ENCODE data around the gene GBGT1. TPM values are rescaled to one million over a fixed set of nuclear protein-coding genes. Genes with fewer than 3 reads are reported as not detected.

The GBGT1 gene
- polyA plus RNA-seq, 1 of the 3 experiments (the other 2 are of a cell fraction): 0.51 TPM

DNA sequence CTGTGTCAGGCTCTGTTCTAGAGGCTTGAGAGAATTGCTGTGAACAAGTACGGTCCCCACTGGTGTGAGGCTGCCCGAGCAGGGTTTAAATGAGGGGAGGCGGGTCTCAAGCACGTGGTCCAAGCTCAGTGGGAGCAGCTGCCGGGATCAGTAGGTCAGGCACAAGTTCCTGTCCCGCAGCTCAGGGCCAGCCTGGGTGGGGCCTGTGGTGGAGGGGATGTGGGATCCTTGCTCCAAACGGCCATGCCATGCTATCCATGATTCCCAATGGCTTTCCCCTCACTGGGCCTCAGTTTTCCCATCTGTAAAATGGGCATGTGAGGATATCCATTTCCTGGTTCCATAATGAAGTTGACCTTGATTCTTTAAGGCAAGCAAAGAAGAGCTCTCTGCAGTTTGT, 28.3 kb upstream of the GBGT1 start:
- Histone ChIP-seq H3K4me2 (no peak overlapping the region), H3K79me2 (ENCODE audit: insufficient read depth) (no peaks in the 10 kb centered on the region), H3K36me3 (replicated peaks in 1 of 2; ENCODE audit: control insufficient read depth in 1 of 2, insufficient read depth in 2 of 2, low read length in 1 of 2) (no peaks in the 10 kb centered on the region), H2AFZ (ENCODE audit: low read depth) (no peak overlapping the region), H4K20me1 (ENCODE audit: insufficient read depth) (no peaks in the 10 kb centered on the region), H3K27me3 (ENCODE audit: insufficient read depth) (peaks cover 50% of the 10 kb centered on the region), H3K4me1 (ENCODE audit: control insufficient read depth in 1 of 2, insufficient read depth in 2 of 2, low read depth in 1 of 2, low read length in 1 of 2) (no peaks in the 10 kb centered on the region), H3K9me3 (no peaks in the 10 kb centered on the region), H3K9ac (no peak overlapping the region), H3K9me2 (no peaks in the 10 kb centered on the region), H3K4me3 (ENCODE audit: low read depth in 2 of 2, low read length in 1 of 2) (no peak overlapping the region), H3K27ac (ENCODE audit: low read depth in 2 of 2, low read length in 1 of 2) (no peak overlapping the region), H3F3A (replicated peaks; ENCODE audit: insufficient read depth) (no peaks in the 10 kb centered on the region)
- 0% methylated on average over 7 of the region's 7 CpGs for WGBS (ENCODE audit: low lambda C conversion rate)
- TF ChIP-seq TEAD4 (IDR thresholded peaks at IDR 0.05; ENCODE audit: borderline replicate concordance, insufficient read depth) (no peak), NRF1 (IDR thresholded peaks at IDR 0.05; ENCODE audit: low read depth, low read length) (no peak), FOSL2 (IDR thresholded peaks at IDR 0.05; ENCODE audit: borderline replicate concordance, low read depth) (no peak), EP300 (IDR thresholded peaks at IDR 0.05; ENCODE audit: borderline replicate concordance in 1 of 2, low read depth in 1 of 2, low read length in 1 of 2) (no peak), MEF2A (IDR thresholded peaks at IDR 0.05; ENCODE audit: borderline replicate concordance, low read depth) (no peak)
- TF ChIP-seq, protein P1, sequence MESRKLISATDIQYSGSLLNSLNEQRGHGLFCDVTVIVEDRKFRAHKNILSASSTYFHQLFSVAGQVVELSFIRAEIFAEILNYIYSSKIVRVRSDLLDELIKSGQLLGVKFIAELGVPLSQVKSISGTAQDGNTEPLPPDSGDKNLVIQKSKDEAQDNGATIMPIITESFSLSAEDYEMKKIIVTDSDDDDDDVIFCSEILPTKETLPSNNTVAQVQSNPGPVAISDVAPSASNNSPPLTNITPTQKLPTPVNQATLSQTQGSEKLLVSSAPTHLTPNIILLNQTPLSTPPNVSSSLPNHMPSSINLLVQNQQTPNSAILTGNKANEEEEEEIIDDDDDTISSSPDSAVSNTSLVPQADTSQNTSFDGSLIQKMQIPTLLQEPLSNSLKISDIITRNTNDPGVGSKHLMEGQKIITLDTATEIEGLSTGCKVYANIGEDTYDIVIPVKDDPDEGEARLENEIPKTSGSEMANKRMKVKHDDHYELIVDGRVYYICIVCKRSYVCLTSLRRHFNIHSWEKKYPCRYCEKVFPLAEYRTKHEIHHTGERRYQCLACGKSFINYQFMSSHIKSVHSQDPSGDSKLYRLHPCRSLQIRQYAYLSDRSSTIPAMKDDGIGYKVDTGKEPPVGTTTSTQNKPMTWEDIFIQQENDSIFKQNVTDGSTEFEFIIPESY (IDR thresholded peaks at IDR 0.05; ENCODE audit: borderline replicate concordance, low read depth): no peak
- CTCF ChIA-PET: interaction anchor here (0.7 to 1.4 kb wide), 2 partner anchors 11 to 170 kb away, joined by 3 to 4 read pairs; no protein-coding TSS in a partner anchor
- no peak for DNase-seq
- POLR2A ChIA-PET: interaction anchor here (1.2 kb wide), 1 partner anchor 156 kb away, joined by 3 read pairs; the partner anchor contains the start of genes MED22 and RPL7A

DNA sequence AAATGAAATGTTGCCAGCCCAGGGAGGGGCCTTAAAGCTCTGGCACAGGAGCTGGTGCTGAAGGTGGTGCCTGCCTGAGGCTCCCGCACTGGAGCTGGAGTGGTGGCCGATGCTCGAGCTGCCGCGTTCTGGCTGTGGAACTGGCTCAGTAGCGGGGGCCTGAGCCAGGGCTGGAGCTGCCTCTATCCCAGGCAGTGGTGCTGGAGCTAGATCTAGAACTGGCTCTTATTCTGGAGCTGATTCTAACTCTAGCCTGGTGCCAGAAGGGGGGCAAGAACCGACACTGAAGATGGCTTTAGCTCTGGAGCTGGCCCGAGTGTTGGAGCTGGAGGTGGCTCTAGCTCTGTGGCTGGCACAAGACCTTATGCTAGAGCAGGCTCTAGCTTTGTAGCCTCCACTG, 26.1 kb upstream of the GBGT1 start:
- Histone ChIP-seq H3K9me2 (no peaks in the 10 kb centered on the region), H3K4me1 (ENCODE audit: control insufficient read depth in 1 of 2, insufficient read depth in 2 of 2, low read depth in 1 of 2, low read length in 1 of 2) (no peaks in the 10 kb centered on the region), H3K4me2 (no peak overlapping the region), H3K9me3 (no peaks in the 10 kb centered on the region), H4K20me1 (ENCODE audit: insufficient read depth) (no peaks in the 10 kb centered on the region), H3K4me3 (ENCODE audit: low read depth in 2 of 2, low read length in 1 of 2) (no peak overlapping the region), H3K79me2 (ENCODE audit: insufficient read depth) (no peaks in the 10 kb centered on the region), H3K9ac (no peak overlapping the region), H2AFZ (ENCODE audit: low read depth) (no peak overlapping the region), H3K27ac (ENCODE audit: low read depth in 2 of 2, low read length in 1 of 2) (no peak overlapping the region), H3K27me3 (ENCODE audit: insufficient read depth) (peaks cover 38% of the 10 kb centered on the region), H3K36me3 (replicated peaks in 1 of 2; ENCODE audit: control insufficient read depth in 1 of 2, insufficient read depth in 2 of 2, low read length in 1 of 2) (no peaks in the 10 kb centered on the region), H3F3A (replicated peaks; ENCODE audit: insufficient read depth) (no peaks in the 10 kb centered on the region)
- no peak for DNase-seq
- ChIA-PET POLR2A (interaction anchor here (0.6 to 1.1 kb wide), 2 partner anchors 131 to 141 kb away, joined by 3 to 4 read pairs; no protein-coding TSS in a partner anchor), CTCF (interaction anchor here (0.8 to 2.3 kb wide), 6 partner anchors 9 to 297 kb away, joined by 3 to 11 read pairs (median 3); no protein-coding TSS in a partner anchor)
- TF ChIP-seq ELF1 (IDR thresholded peaks at IDR 0.05) (no peak), MXI1 (IDR thresholded peaks at IDR 0.05; ENCODE audit: low read depth, low read length) (no peak)
- WGBS (ENCODE audit: low lambda C conversion rate): 36% methylated on average over 6 of the region's 8 CpGs

DNA sequence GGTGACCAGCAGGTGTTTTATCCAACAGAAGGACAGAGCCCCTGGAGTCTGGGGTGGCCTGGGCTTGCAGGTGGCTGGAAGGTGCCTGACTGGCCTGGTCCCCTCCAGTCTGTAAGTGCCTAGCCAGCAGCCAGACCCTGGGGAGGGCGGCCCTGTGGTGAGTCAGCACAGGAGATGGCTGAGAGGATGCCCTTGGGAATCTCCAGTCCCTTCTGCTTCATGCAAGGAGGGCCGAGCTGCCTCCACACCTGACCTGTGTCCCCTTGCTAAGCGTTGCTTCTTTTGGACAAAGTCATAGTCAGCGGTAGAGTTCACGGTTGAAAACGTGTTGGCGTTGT, 25.1 kb upstream of the GBGT1 start:
- no peak overlapping the region for H3K27ac ChIP-seq (ENCODE audit: low read depth in 2 of 2, low read length in 1 of 2)
- H3K4me1 ChIP-seq (ENCODE audit: control insufficient read depth in 1 of 2, insufficient read depth in 2 of 2, low read depth in 1 of 2, low read length in 1 of 2): no peaks in the 10 kb centered on the region
- no peaks in the 10 kb centered on the region for H4K20me1 ChIP-seq (ENCODE audit: insufficient read depth)
- CTCF ChIA-PET: interaction anchor here (0.8 to 4.0 kb wide), 15 partner anchors 9 to 538 kb away, joined by 3 to 47 read pairs (median 4); partner anchors contain the start of genes CACFD1 and SURF6
- H3K9me2 ChIP-seq: no peaks in the 10 kb centered on the region
- H2AFZ ChIP-seq (ENCODE audit: low read depth): no peak overlapping the region
- POLR2A ChIA-PET: interaction anchor here (0.9 to 1.1 kb wide), 2 partner anchors 142 to 160 kb away, joined by 3 read pairs; partner anchors contain the start of genes MED22 and RPL7A
- no peaks in the 10 kb centered on the region for H3K9me3 ChIP-seq
- no peaks in the 10 kb centered on the region for H3F3A ChIP-seq (replicated peaks; ENCODE audit: insufficient read depth)
- H3K27me3 ChIP-seq (ENCODE audit: insufficient read depth): peaks cover 44% of the 10 kb centered on the region
- no peak for DNase-seq
- no peaks in the 10 kb centered on the region for H3K79me2 ChIP-seq (ENCODE audit: insufficient read depth)
- H3K9ac ChIP-seq: no peak overlapping the region
- H3K4me3 ChIP-seq (ENCODE audit: low read depth in 2 of 2, low read length in 1 of 2): no peak overlapping the region
- no peak overlapping the region for H3K4me2 ChIP-seq
- 39% methylated on average over 5 of the region's 7 CpGs for WGBS (ENCODE audit: low lambda C conversion rate)
- H3K36me3 ChIP-seq (replicated peaks in 1 of 2; ENCODE audit: control insufficient read depth in 1 of 2, insufficient read depth in 2 of 2, low read length in 1 of 2): no peaks in the 10 kb centered on the region
- TF ChIP-seq, protein P2, sequence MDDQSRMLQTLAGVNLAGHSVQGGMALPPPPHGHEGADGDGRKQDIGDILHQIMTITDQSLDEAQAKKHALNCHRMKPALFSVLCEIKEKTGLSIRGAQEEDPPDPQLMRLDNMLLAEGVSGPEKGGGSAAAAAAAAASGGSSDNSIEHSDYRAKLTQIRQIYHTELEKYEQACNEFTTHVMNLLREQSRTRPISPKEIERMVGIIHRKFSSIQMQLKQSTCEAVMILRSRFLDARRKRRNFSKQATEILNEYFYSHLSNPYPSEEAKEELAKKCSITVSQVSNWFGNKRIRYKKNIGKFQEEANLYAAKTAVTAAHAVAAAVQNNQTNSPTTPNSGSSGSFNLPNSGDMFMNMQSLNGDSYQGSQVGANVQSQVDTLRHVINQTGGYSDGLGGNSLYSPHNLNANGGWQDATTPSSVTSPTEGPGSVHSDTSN (IDR thresholded peaks at IDR 0.05): no peak
- TF ChIP-seq, protein P3, sequence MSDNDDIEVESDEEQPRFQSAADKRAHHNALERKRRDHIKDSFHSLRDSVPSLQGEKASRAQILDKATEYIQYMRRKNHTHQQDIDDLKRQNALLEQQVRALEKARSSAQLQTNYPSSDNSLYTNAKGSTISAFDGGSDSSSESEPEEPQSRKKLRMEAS (IDR thresholded peaks at IDR 0.05; ENCODE audit: low read depth): no peak
- TF ChIP-seq GABPA (IDR thresholded peaks at IDR 0.05; ENCODE audit: low read depth): no peak
- no peak for TF ChIP-seq FOXM1 (IDR thresholded peaks at IDR 0.05; ENCODE audit: low read depth)
- no peak for TF ChIP-seq EZH2phosphoT487 (IDR thresholded peaks at IDR 0.05; ENCODE audit: borderline replicate concordance, low read depth)
- TF ChIP-seq, protein P4, sequence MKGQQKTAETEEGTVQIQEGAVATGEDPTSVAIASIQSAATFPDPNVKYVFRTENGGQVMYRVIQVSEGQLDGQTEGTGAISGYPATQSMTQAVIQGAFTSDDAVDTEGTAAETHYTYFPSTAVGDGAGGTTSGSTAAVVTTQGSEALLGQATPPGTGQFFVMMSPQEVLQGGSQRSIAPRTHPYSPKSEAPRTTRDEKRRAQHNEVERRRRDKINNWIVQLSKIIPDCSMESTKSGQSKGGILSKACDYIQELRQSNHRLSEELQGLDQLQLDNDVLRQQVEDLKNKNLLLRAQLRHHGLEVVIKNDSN (IDR thresholded peaks at IDR 0.05; ENCODE audit: borderline replicate concordance, low read depth): no peak
- TF ChIP-seq, protein P1 (IDR thresholded peaks at IDR 0.05; ENCODE audit: borderline replicate concordance, low read depth): no peak
- TF ChIP-seq RCOR1 (IDR thresholded peaks at IDR 0.05; ENCODE audit: low read length): no peak
